ENCODE measurements around the gene AKAP6. TPM values are rescaled to one million over a fixed set of nuclear protein-coding genes. Genes with fewer than 3 reads are reported as not detected.

AKAP6 gene
- total RNA-seq, 1 donor from 2014 or later: 1.3 TPM

DNA sequence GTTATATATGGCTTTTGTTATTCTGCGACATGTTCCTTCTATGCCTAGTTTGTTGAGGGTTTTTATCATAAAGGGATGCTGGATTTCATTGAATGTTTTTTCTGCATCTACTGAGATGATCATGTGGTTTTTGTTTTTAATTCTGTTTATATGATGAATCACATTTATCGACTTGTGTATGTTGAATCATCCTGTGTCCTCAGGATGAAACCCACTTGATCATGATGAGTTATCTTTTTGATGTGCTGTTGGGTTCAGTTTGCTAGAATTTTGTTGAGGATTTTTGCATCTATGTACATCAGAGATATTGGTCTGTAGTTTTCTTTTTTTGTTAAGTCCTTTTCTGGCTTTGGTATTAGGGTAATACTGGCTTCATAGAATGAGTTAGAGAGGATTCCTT lies 291.2 kb downstream of the AKAP6 start:
- Histone ChIP-seq H3K36me3 (ENCODE audit: control insufficient read depth, insufficient read depth, low read length) (no peaks in the 10 kb centered on the region), H3K27me3 (ENCODE audit: control insufficient read depth, insufficient read depth, low read length) (no peaks in the 10 kb centered on the region)
- DNase-seq (ENCODE audit: low read depth): no peak

DNA sequence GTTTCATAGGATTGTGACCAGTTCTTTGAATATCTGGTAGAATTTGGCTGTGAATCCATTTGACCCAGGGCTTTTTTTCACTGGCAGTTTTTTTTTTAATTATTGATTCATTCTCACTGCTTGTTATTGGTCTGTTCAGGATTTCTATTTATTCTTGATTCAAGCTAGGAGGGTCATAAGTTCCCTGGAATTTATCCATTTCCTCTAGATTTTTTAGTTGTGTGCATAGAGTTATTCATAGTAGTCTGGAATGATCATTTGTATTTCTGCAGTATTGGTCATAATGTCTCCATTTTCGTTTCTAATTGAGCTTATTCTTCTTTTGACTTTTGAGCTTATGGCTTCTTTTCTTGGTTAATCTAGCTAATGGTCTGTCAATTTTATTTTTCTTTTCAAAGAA lies 291.6 kb downstream of the AKAP6 start:
- no peak for DNase-seq (ENCODE audit: low read depth)
- TF ChIP-seq, protein P1, sequence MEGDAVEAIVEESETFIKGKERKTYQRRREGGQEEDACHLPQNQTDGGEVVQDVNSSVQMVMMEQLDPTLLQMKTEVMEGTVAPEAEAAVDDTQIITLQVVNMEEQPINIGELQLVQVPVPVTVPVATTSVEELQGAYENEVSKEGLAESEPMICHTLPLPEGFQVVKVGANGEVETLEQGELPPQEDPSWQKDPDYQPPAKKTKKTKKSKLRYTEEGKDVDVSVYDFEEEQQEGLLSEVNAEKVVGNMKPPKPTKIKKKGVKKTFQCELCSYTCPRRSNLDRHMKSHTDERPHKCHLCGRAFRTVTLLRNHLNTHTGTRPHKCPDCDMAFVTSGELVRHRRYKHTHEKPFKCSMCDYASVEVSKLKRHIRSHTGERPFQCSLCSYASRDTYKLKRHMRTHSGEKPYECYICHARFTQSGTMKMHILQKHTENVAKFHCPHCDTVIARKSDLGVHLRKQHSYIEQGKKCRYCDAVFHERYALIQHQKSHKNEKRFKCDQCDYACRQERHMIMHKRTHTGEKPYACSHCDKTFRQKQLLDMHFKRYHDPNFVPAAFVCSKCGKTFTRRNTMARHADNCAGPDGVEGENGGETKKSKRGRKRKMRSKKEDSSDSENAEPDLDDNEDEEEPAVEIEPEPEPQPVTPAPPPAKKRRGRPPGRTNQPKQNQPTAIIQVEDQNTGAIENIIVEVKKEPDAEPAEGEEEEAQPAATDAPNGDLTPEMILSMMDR (IDR thresholded peaks at IDR 0.05; ENCODE audit: insufficient read depth, low read length, poor library complexity, severe bottlenecking): no peak
- Histone ChIP-seq H3K4me3 (ENCODE audit: low read depth, low read length) (no peak overlapping the region), H3K36me3 (ENCODE audit: control insufficient read depth, insufficient read depth, low read length) (no peaks in the 10 kb centered on the region), H3K27me3 (ENCODE audit: control insufficient read depth, insufficient read depth, low read length) (no peaks in the 10 kb centered on the region)

More for the DNA sequence above, 291.2 kb downstream of the AKAP6 start:
- H3K4me3 ChIP-seq (ENCODE audit: low read depth, low read length): no peak overlapping the region
- TF ChIP-seq, protein P1 (IDR thresholded peaks at IDR 0.05; ENCODE audit: insufficient read depth, low read length, poor library complexity, severe bottlenecking): no peak

DNA sequence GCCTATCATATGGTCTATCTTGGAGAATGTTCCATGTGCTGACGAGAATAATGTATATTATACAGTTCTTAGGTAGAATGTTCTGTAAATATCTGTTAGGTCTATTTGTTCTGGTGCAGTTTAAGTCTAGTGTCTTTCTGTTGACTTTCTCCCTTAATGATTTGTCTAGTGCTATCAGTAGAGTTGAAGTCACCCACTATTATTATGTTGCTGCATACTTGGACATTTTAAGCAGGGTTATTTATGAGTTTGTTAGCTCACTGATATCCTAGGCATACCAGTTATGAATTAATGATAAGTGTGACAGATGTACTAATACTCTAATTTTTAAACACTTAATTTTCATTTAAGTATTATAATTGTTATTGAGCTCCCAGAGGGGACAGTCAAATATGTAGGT lies 292.5 kb downstream of the AKAP6 start:
- no peak for DNase-seq (ENCODE audit: low read depth)
- H3K36me3 ChIP-seq (ENCODE audit: control insufficient read depth, insufficient read depth, low read length): no peaks in the 10 kb centered on the region
- H3K27me3 ChIP-seq (ENCODE audit: control insufficient read depth, insufficient read depth, low read length): no peaks in the 10 kb centered on the region
- TF ChIP-seq, protein P1 (IDR thresholded peaks at IDR 0.05; ENCODE audit: insufficient read depth, low read length, poor library complexity, severe bottlenecking): no peak
- H3K4me3 ChIP-seq (ENCODE audit: low read depth, low read length): no peak overlapping the region

DNA sequence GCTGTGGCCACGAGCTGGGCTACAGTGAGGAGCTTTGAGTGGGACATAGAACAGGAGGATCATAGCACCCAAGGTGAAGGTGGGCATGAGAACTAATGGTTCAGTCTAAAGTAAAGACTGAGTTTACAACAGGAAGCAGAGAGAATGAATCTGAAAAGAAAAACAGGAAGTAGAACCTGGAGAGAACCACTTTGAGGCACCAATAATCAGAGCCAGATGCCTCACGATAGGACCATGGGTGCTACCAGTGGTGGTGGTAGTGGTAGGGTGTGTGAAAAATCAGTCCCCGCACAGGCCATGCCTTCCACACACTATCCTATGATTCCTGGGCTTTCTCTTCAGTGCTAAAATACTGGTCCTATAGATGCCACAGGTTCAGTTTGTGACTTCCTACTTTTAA lies 293.6 kb downstream of the AKAP6 start:
- Histone ChIP-seq H3K36me3 (ENCODE audit: control insufficient read depth, insufficient read depth, low read length) (no peaks in the 10 kb centered on the region), H3K4me3 (ENCODE audit: low read depth, low read length) (no peak overlapping the region), H3K27me3 (ENCODE audit: control insufficient read depth, insufficient read depth, low read length) (no peaks in the 10 kb centered on the region)
- no peak for DNase-seq (ENCODE audit: low read depth)
- TF ChIP-seq, protein P1 (IDR thresholded peaks at IDR 0.05; ENCODE audit: insufficient read depth, low read length, poor library complexity, severe bottlenecking): no peak

DNA sequence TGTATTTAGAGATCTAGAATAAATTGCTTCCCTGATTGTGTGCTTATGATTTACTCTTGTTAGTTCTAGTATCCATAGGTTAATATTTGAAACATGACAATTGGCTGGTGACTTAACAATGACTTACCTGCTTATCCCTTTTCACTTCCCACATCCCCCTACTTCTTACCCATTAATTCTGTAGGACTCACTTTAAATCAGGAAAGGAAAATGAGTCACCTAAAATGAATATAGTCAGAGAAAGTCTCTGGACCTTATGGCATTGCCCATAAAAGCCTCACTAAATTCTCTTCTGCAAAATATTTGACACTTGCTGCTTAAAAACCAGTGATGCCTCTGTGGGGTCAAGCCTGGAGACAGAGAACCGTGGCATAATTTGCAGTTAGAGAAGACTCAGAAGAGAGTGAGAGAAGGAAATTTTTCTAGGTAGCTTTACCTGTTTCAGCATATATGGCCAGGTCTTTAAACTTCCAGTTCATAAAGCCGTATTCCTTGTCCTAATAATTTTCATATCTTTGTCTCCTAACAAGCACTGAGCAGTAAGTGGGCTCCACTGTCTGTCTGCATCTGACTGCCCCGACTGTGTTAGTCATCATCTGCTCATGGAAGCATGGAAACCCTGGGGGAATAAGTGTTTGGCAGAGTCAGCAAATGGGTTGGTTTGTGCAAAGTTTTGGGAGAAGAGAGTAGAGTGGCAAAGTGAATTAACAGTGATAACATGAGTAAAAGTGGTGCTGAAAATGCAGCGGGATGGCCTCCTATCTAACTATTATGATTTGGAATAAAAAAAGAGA lies 294.4 kb downstream of the AKAP6 start:
- TF ChIP-seq, protein P1 (IDR thresholded peaks at IDR 0.05; ENCODE audit: insufficient read depth, low read length, poor library complexity, severe bottlenecking): no peak
- H3K27me3 ChIP-seq (ENCODE audit: control insufficient read depth, insufficient read depth, low read length): no peaks in the 10 kb centered on the region
- no peaks in the 10 kb centered on the region for H3K36me3 ChIP-seq (ENCODE audit: control insufficient read depth, insufficient read depth, low read length)
- no peak overlapping the region for H3K4me3 ChIP-seq (ENCODE audit: low read depth, low read length)
- peak; percentile 42 for DNase-seq (ENCODE audit: low read depth)

DNA sequence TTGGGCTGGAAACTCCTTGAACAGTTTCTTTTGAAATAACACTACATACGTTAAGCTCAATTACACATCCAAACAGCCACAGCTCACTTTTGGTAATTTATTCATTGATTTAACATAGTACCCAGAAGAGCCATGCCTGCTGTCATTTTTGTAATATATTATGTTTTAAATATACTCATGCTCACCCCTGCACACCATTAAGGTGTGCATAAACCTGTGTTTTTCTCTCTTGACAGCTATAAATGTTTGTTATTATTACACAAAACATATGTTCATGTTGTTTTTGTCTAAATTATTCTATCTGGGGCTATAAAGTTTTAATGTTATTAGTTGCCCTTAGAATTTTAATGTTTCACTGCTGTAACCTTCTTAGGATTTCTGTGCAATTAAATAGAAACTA lies 296.1 kb downstream of the AKAP6 start:
- Histone ChIP-seq H3K36me3 (ENCODE audit: control insufficient read depth, insufficient read depth, low read length) (no peaks in the 10 kb centered on the region), H3K27me3 (ENCODE audit: control insufficient read depth, insufficient read depth, low read length) (no peaks in the 10 kb centered on the region), H3K4me3 (ENCODE audit: low read depth, low read length) (no peak overlapping the region)
- TF ChIP-seq, protein P1 (IDR thresholded peaks at IDR 0.05; ENCODE audit: insufficient read depth, low read length, poor library complexity, severe bottlenecking): no peak
- DNase-seq (ENCODE audit: low read depth): no peak

Measured in kidney epithelial cell (primary cell).